ENCODE results near the gene CISH. TPM values are rescaled to one million over a fixed set of nuclear protein-coding genes. Genes with fewer than 3 reads are reported as not detected.

CISH gene
- total RNA-seq, 1 experiment from 2014 or later = 0.26 TPM

DNA sequence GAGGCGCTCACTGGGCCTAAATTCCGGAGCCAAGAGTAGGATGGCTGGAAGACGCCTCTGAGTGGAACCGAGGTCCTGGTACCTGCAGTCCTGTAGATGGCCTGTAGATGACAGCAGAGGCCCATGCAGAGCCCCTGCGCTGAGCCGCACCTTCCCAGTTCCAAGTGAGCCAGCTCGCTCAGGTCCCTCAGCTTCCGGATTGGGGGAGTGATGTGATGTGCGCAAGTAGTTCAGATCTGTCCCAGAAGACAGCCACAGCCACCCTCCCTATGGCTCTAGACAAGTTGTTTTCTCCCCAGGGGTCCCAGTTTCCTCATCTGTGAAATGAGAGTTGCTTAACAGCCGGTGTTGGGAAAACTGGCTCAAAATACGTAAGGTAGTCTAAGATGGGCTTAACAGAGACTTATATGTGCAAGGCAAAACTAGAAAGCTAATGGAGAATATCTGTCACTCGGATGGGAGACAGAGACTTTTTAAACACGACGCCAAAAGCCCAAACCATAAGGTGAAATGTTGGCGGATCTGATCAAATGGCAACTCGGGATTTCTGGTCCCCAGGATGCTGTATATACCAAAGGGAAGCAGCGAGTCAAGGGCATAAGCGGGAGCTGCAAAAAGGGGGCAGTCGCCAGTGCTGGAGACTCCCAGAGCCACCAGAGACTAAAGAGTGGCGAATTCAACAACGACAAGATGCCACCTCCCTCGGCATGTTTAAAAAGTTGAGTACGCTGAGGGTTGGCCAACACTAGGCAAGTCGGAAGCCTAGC is 4.6 kb upstream of the CISH start:
- ChIA-PET POLR2A (interaction anchor here (0.6 to 4.2 kb wide), 20 partner anchors 11 to 1327 kb away, joined by 3 to 59 read pairs (median 4); partner anchors contain the start of genes CYB561D2, DCAF1, HEMK1 and MANF), CTCF (interaction anchor here (0.5 to 13.5 kb wide), 81 partner anchors 13 to 1784 kb away, joined by 3 to 397 read pairs (median 4); partner anchors contain the start of genes C3orf18, HEMK1, MANF and RAD54L2)
- BruUV-seq (replicated peaks) = no TSS peak
- Mint-ChIP-seq H3K27me3 (ENCODE audit: insufficient read depth, unreplicated experiment) (no peaks in the 10 kb centered on the region), H3K4me3 (ENCODE audit: unreplicated experiment) (peak overlapping the region; percentile 89), H3K27ac (ENCODE audit: low read depth, unreplicated experiment) (peak overlapping the region; percentile 40), H3K36me3 (ENCODE audit: insufficient read depth, unreplicated experiment) (peaks cover 11% of the 10 kb centered on the region), H3K9me3 (ENCODE audit: unreplicated experiment) (no peaks in the 10 kb centered on the region), H3K4me1 (ENCODE audit: insufficient read depth, unreplicated experiment) (peaks cover 48% of the 10 kb centered on the region)
- peak; percentile 86 for DNase-seq (ENCODE audit: unreplicated experiment)
- intact Hi-C loops (cut with micrococcal nuclease) = loop anchor here (1.0 to 10.0 kb wide), 9 partner anchors 36 to 1059 kb away; partner anchors contain the start of genes MANF and TEX264
- peak; percentile 99 for TF ChIP-seq CTCF (IDR thresholded peaks at IDR 0.05; ENCODE audit: unreplicated experiment)

- CTCF ChIA-PET = interaction anchor here (0.5 to 13.5 kb wide), 65 partner anchors 12 to 1067 kb away, joined by 3 to 397 read pairs (median 4); partner anchors contain the start of genes C3orf18, CYB561D2, HEMK1 and MANF
Observed at GRCh38 chr3:50615190-50615589, 3.6 kb upstream of the CISH start.

GRCh38 chr3:50612970-50613846 is 1.6 kb upstream of the CISH start:
- Mint-ChIP-seq H3K36me3 (ENCODE audit: insufficient read depth, unreplicated experiment) (peaks cover 5% of the 10 kb centered on the region), H3K4me3 (ENCODE audit: unreplicated experiment) (no peak overlapping the region), H3K27me3 (ENCODE audit: insufficient read depth, unreplicated experiment) (no peaks in the 10 kb centered on the region), H3K9me3 (ENCODE audit: unreplicated experiment) (no peaks in the 10 kb centered on the region), H3K4me1 (ENCODE audit: insufficient read depth, unreplicated experiment) (peaks cover 40% of the 10 kb centered on the region), H3K27ac (ENCODE audit: low read depth, unreplicated experiment) (no peak overlapping the region)
- DNase-seq (ENCODE audit: unreplicated experiment) = no peak
- intact Hi-C loops (cut with micrococcal nuclease) = loop anchor here (5.0 to 10.0 kb wide), 2 partner anchors 266 to 1062 kb away; partner anchors contain the start of genes TEX264 and ZMYND10
- TF ChIP-seq CTCF (IDR thresholded peaks at IDR 0.05; ENCODE audit: unreplicated experiment) = no peak
- POLR2A ChIA-PET = interaction anchor here (3.7 to 5.3 kb wide), 2 partner anchors 11 to 43 kb away, joined by 34 to 48 read pairs; partner anchors contain the start of genes C3orf18 and HEMK1
- no TSS peak for BruUV-seq (replicated peaks)
- CTCF ChIA-PET = interaction anchor here (0.5 to 13.5 kb wide), 23 partner anchors 10 to 925 kb away, joined by 3 to 397 read pairs (median 8); partner anchors contain the start of genes C3orf18, HEMK1 and RBM15B

More at GRCh38 chr3:50615190-50615589, 3.6 kb upstream of the CISH start:
- Mint-ChIP-seq H3K4me1 (ENCODE audit: insufficient read depth, unreplicated experiment) (peaks cover 49% of the 10 kb centered on the region), H3K4me3 (ENCODE audit: unreplicated experiment) (no peak overlapping the region), H3K27me3 (ENCODE audit: insufficient read depth, unreplicated experiment) (no peaks in the 10 kb centered on the region), H3K27ac (ENCODE audit: low read depth, unreplicated experiment) (no peak overlapping the region), H3K9me3 (ENCODE audit: unreplicated experiment) (no peaks in the 10 kb centered on the region), H3K36me3 (ENCODE audit: insufficient read depth, unreplicated experiment) (peaks cover 11% of the 10 kb centered on the region)
- no peak for DNase-seq (ENCODE audit: unreplicated experiment)
- no peak for TF ChIP-seq CTCF (IDR thresholded peaks at IDR 0.05; ENCODE audit: unreplicated experiment)
- intact Hi-C loops (cut with micrococcal nuclease) = loop anchor here (10.0 kb wide), 1 partner anchor 1060 kb away; the partner anchor contains the start of gene TEX264
- no TSS peak for BruUV-seq (replicated peaks)
- POLR2A ChIA-PET = interaction anchor here (0.6 to 4.2 kb wide), 4 partner anchors 45 to 1328 kb away, joined by 3 to 59 read pairs (median 6); partner anchors contain the start of genes CYB561D2, HEMK1 and NPRL2
